HL-60 (cell line): Measurements from ENCODE around the gene FAM43A.

Experiments used
- CTCF ChIP-seq: IDR thresholded peaks from one replicate; pipeline ENCODE4 v1.5.1; 2011; ENCODE audit warnings: low read length, control low read depth, inconsistent platforms; ENCODE audit not compliant: insufficient read depth
- GABPA ChIP-seq: IDR thresholded peaks from 2 replicates; pipeline ENCODE4 v1.6.1; 2012; ENCODE audit warnings: low read depth
- POLR2AphosphoS5 ChIP-seq: IDR thresholded peaks from 2 replicates; pipeline ENCODE4 v1.6.1; 2012; ENCODE audit warnings: low read depth
- REST ChIP-seq: IDR thresholded peaks from 2 replicates; pipeline ENCODE4 v1.6.1; 2012; ENCODE audit warnings: low read depth; ENCODE audit not compliant: insufficient replicate concordance
- SPI1 ChIP-seq: IDR thresholded peaks from 2 replicates; pipeline ENCODE4 v1.6.1; 2012; ENCODE audit warnings: low read depth, mild to moderate bottlenecking, borderline replicate concordance

GRCh38 chr3:194723846-194724618 lies 38.3 kb downstream of the FAM43A start:
- TF ChIP-seq POLR2AphosphoS5: no peak
- no peak for TF ChIP-seq REST
- TF ChIP-seq CTCF: no peak
- no peak for TF ChIP-seq GABPA
- TF ChIP-seq SPI1: no peak
